IMR-90 (cell line): Measurements from ENCODE around the gene KLHL30. TPM values are rescaled to one million over a fixed set of nuclear protein-coding genes. Genes with fewer than 3 reads are reported as not detected.

ENCODE experiments used
- ATAC-seq: fragments of 200-7000 bp; cut with Tn5 transposase; 2 replicates; pipeline ENCODE4 v1.9.1; 2020; ENCODE audit warnings: low read depth, mild to moderate bottlenecking, moderate library complexity
- BruUV-seq: library from RNA; stranded (reverse); fragments of 400-500 nt; replicated peaks from 2 replicates; lab custom pipeline; 2021; lab: Mats Ljungman, UMichigan
- CTCF ChIA-PET: fragments of 300-600 bp; formaldehyde crosslinking; extraction: SDS; loops from one replicate; lab custom pipeline; 2021; ENCODE audit warnings: antibody characterized with exemption; lab: Yijun Ruan, JAX
- POLR2A ChIA-PET: fragments of 300-600 bp; sonication (Branson Sonifier 250); formaldehyde crosslinking; loops from one replicate; lab custom pipeline; 2022; ENCODE audit warnings: antibody characterized with exemption; ENCODE audit not compliant: unreplicated experiment; lab: Charles Lee
- DNase-seq: peaks from one replicate; pipeline ENCODE4 v3.0.0; 2013
- H2AFZ ChIP-seq: replicated peaks from 2 replicates; pipeline ENCODE3; 2013; ENCODE audit warnings: low read length, mild to moderate bottlenecking; ENCODE audit not compliant: poor library complexity
- H2AK5ac ChIP-seq: 2 replicates; pipeline ENCODE4 v1.6.1; 2013; ENCODE audit warnings: low read depth, low read length, inconsistent platforms
- H2AK9ac ChIP-seq: replicated peaks from 2 replicates; pipeline ENCODE3; 2013; ENCODE audit warnings: mild to moderate bottlenecking, low read depth, low read length, moderate library complexity; ENCODE audit not compliant: poor library complexity
- H2BK120ac ChIP-seq: 2 replicates; pipeline ENCODE4 v1.6.1; 2013; ENCODE audit warnings: low read depth, low read length, inconsistent platforms
- H2BK15ac ChIP-seq: 3 replicates; pipeline ENCODE4 v1.6.1; 2013; ENCODE audit warnings: low read depth, low read length, inconsistent platforms
- H2BK20ac ChIP-seq: 2 replicates; pipeline ENCODE4 v1.6.1; 2013; ENCODE audit warnings: low read depth, mild to moderate bottlenecking, inconsistent platforms, low read length, moderate library complexity
- H2BK5ac ChIP-seq: 2 replicates; pipeline ENCODE4 v1.6.1; 2013; ENCODE audit warnings: mild to moderate bottlenecking, low read depth, low read length, inconsistent platforms; ENCODE audit not compliant: poor library complexity, severe bottlenecking
- H3K14ac ChIP-seq: replicated peaks from 2 replicates; pipeline ENCODE4 v1.6.1; 2013; ENCODE audit warnings: low read depth, low read length, inconsistent platforms
- H3K18ac ChIP-seq: 2 replicates; pipeline ENCODE4 v1.6.1; 2013; ENCODE audit warnings: low read depth, low read length, control low read depth
- H3K23ac ChIP-seq: 2 replicates; pipeline ENCODE4 v1.6.1; 2013; ENCODE audit warnings: low read depth, low read length, inconsistent platforms
- H3K27ac ChIP-seq: 2 replicates; pipeline ENCODE4 v1.5.1; 2013; ENCODE audit warnings: mild to moderate bottlenecking, control low read depth, low read length; ENCODE audit not compliant: insufficient read depth
- H3K27me3 ChIP-seq: 2 replicates; pipeline ENCODE4 v1.6.1; 2013; ENCODE audit warnings: low read length; ENCODE audit not compliant: control insufficient read depth, insufficient read depth
- H3K36me3 ChIP-seq: 2 replicates; pipeline ENCODE4 v1.6.1; 2013; ENCODE audit warnings: low read length, mixed read lengths; ENCODE audit not compliant: control insufficient read depth, insufficient read depth
- H3K4ac ChIP-seq: 2 replicates; pipeline ENCODE4 v1.6.1; 2013; ENCODE audit warnings: low read depth, low read length, inconsistent platforms
- H3K4me1 ChIP-seq: 2 replicates; pipeline ENCODE4 v1.6.1; 2013; ENCODE audit warnings: low read length, mixed read lengths; ENCODE audit not compliant: control insufficient read depth, insufficient read depth
- H3K4me2 ChIP-seq: 2 replicates; pipeline ENCODE4 v1.6.1; 2013; ENCODE audit warnings: low read depth, mild to moderate bottlenecking, control low read depth, low read length, moderate library complexity
- H3K4me3 ChIP-seq: 2 replicates; pipeline ENCODE4 v1.5.1; 2013; ENCODE audit warnings: low read depth, mild to moderate bottlenecking, control low read depth, low read length, moderate library complexity; ENCODE audit not compliant: insufficient read depth
- H3K56ac ChIP-seq: 2 replicates; pipeline ENCODE4 v1.6.1; 2013; ENCODE audit warnings: low read length, inconsistent platforms; ENCODE audit not compliant: insufficient read depth; ENCODE audit errors: extremely low read depth
- H3K79me1 ChIP-seq, 2 experiments: 2 replicates each; pipeline ENCODE4 v1.6.1; 2013; ENCODE audit warnings: low read length in 2 of 2, inconsistent platforms in 1 of 2, low read depth in 1 of 2
- H3K9ac ChIP-seq: 2 replicates; pipeline ENCODE4 v1.6.1; 2013; ENCODE audit warnings: low read depth, low read length, control low read depth
- H3K9me1 ChIP-seq: 2 replicates; pipeline ENCODE4 v1.6.1; 2013; ENCODE audit warnings: low read length, inconsistent platforms; ENCODE audit not compliant: insufficient read depth
- H3K9me3 ChIP-seq: 2 replicates; pipeline ENCODE4 v1.6.1; 2013; ENCODE audit warnings: low read length; ENCODE audit not compliant: control insufficient read depth, insufficient read depth
- H4K20me1 ChIP-seq: 2 replicates; pipeline ENCODE4 v1.6.1; 2013; ENCODE audit warnings: low read length, inconsistent platforms; ENCODE audit not compliant: insufficient read depth
- H4K5ac ChIP-seq: 2 replicates; pipeline ENCODE4 v1.6.1; 2013; ENCODE audit warnings: mild to moderate bottlenecking, low read depth, low read length, control low read depth
- H4K8ac ChIP-seq, 2 experiments: 2 replicates each; pipeline ENCODE4 v1.6.1; 2013; ENCODE audit warnings: low read depth in 2 of 2, low read length in 2 of 2, control low read depth in 1 of 2, inconsistent platforms in 1 of 2
- H4K91ac ChIP-seq: 2 replicates; pipeline ENCODE4 v1.6.1; 2013; ENCODE audit warnings: low read depth, low read length, inconsistent platforms; ENCODE audit not compliant: insufficient read depth
- RAD21 ChIP-seq: IDR thresholded peaks from 2 replicates; pipeline ENCODE4 v1.6.1; 2012; ENCODE audit warnings: low read length, improper control_type of control experiment
- SMC3 ChIP-seq: fragments of 150-350 bp; IDR thresholded peaks from 2 replicates; pipeline ENCODE4 v1.6.1; 2016; ENCODE audit warnings: low read depth, mild to moderate bottlenecking, antibody characterized with exemption, low read length, moderate library complexity
- WGBS, 2 experiments: methylation state at CpG; one replicate each; pipeline versions ENCODE4 v1.1.5 to v1.1.7; 2013; ENCODE audit warnings: missing lambda C conversion rate in 2 of 2; ENCODE audit not compliant: insufficient read length in 1 of 2; ENCODE audit errors: extremely low coverage in 2 of 2; 5-methylcytosine and 5-hydroxymethylcytosine counted together
- dilution Hi-C: fragments of 300-500 bp; cut with HindIII; formaldehyde crosslinking; loops from one replicate; pipeline ENCODE4 v1.14.3; 2018; ENCODE audit warnings: low sequenced_read_pairs; ENCODE audit not compliant: unreplicated experiment
- in situ Hi-C: fragments of 300-500 bp; cut with MboI; formaldehyde crosslinking; loops from 3 replicates; pipeline ENCODE4 v1.14.3; 2019; ENCODE audit warnings: low sequenced_read_pairs, inconsistent platforms, mixed read lengths
- intact Hi-C: fragments of 100-400 bp; cut with micrococcal nuclease; formaldehyde crosslinking; loops from 2 replicates; pipeline ENCODE4 v1.10.0; 2022
- polyA plus RNA-seq, 3 experiments: library from polyadenylated mRNA; depleted of rRNA; stranded (reverse); fragments of >200 nt; gene quantifications; 2 replicates each; pipeline ENCODE4 v1.2.3, GENCODE V29; 2012; ENCODE audit warnings: low replicate concordance in 1 of 3
- total RNA-seq: library from RNA; depleted of rRNA; stranded (reverse); fragments of >200 nt; gene quantifications from 2 replicates; pipeline ENCODE4 v1.2.3, GENCODE V29; 2012

The KLHL30 gene
- total and polyA plus RNA-seq, 2 of the 4 experiments (the other 2 are of a cell fraction): under 0.01 to 0.03 TPM

DNA sequence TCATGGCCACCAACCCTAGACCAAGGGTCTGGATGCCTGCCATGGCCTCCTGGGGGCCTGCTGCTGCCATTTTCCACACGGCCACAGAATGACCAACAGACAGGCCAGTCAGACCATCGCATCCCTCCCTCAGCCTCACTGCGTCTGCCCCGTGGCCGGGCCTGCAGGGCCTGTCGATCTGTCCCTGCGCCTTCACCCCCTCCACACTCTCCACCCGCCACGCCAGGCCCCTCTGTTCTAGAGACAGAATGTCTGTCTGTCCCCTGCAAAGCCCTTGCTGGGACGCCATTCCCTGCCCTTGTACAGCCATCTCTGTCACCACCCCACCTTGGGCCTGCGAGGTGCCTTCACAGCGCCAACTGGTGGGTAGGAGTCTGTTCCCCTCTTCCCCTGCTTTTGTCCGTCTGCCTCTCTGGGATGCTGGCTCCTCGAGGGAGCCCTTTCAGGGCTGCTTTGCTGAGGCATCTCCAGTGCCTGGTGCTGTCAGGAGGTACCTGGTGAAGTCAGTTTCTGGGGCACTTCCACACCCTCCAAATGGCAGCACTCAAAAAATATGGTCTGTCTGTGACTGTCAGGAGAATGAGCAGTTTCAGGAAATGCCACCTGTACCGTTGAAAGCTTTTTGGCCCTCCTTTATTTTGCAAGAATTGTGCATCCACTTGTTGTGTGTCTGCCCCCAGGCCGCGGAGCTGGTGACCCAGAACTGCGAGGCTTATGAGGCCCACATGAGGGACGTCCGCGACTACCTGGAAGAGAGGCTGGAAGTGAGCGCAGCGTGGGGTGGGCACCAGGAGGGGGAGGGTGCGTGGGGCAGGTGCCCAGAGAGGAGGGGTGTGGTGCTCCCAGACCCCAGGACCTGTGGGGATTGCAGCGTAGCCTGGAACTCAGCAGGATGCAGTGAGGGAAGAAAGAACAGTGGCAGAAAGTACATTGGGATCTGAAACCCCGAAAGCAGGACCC lies 45.0 kb upstream of the KLHL30 start:
- CTCF ChIA-PET: no interaction called here
- TF ChIP-seq RAD21 (no peak), SMC3 (no peak)

More for the DNA sequence above, 45.0 kb upstream of the KLHL30 start:
- no peak for DNase-seq
- dilution Hi-C loops: no loop called here
- no peaks in the 10 kb centered on the region for H3K9me3 ChIP-seq
- H3K9ac ChIP-seq: no peak overlapping the region
- 92% methylated on average over 4 of the region's 26 CpGs; no CpG with 5 or more reads in 1 of the 2 experiments for WGBS, 2 experiments
- H4K20me1 ChIP-seq: no peaks in the 10 kb centered on the region
- no peak overlapping the region for H4K91ac ChIP-seq
- no peak overlapping the region for H3K4me2 ChIP-seq
- no peak overlapping the region for H4K5ac ChIP-seq
- no peak overlapping the region for H4K8ac ChIP-seq
- H3K79me1 ChIP-seq: no peaks in the 10 kb centered on the region
- no peaks in the 10 kb centered on the region for H3K4me1 ChIP-seq
- H2AFZ ChIP-seq: no peak overlapping the region
- in situ Hi-C loops: no loop called here
- no peak overlapping the region for H2BK120ac ChIP-seq
- no peak overlapping the region for H2BK20ac ChIP-seq
- no peaks in the 10 kb centered on the region for H3K9me1 ChIP-seq
- no peak for ATAC-seq
- intact Hi-C loops: no loop called here
- H3K4ac ChIP-seq: no peak overlapping the region
- no peak overlapping the region for H2BK5ac ChIP-seq
- H3K4me3 ChIP-seq: no peak overlapping the region
- H3K36me3 ChIP-seq: peaks cover 4% of the 10 kb centered on the region; the same call in 1 of the 2 replicates
- H3K14ac ChIP-seq: no peak overlapping the region
- BruUV-seq: no TSS peak
- H3K56ac ChIP-seq: no peak overlapping the region
- no peaks in the 10 kb centered on the region for H3K27me3 ChIP-seq
- no peak overlapping the region for H2AK5ac ChIP-seq
- H3K18ac ChIP-seq: no peak overlapping the region
- POLR2A ChIA-PET: no interaction called here
- H2AK9ac ChIP-seq: no peak overlapping the region
- H2BK15ac ChIP-seq: no peak overlapping the region
- no peak overlapping the region for H3K23ac ChIP-seq
- H3K27ac ChIP-seq: no peak overlapping the region
